Liver (tissue), 3 donors: ENCODE data around the gene NDUFAF2.

Experiments used
- FOXA1 ChIP-seq: IDR thresholded peaks from 2 replicates; pipeline ENCODE4 v1.6.1; 2016; ENCODE audit warnings: antibody characterized with exemption
- JUND ChIP-seq, 2 donors: IDR thresholded peaks; 2 replicates each; pipeline ENCODE4 v1.6.1; 2016; ENCODE audit warnings: antibody characterized with exemption in 2 of 2
- RAD21 ChIP-seq, 2 donors: IDR thresholded peaks; 2 replicates each; pipeline ENCODE4 v1.6.1; 2016; ENCODE audit warnings: antibody characterized with exemption in 2 of 2, mild to moderate bottlenecking in 2 of 2
- SP1 ChIP-seq: IDR thresholded peaks from 2 replicates; pipeline ENCODE4 v1.6.1; 2018; ENCODE audit warnings: antibody characterized with exemption, mild to moderate bottlenecking
- TAF1 ChIP-seq: conservative IDR thresholded peaks from 2 replicates; pipeline ENCODE4 v1.6.1; 2016; ENCODE audit warnings: antibody characterized with exemption, mild to moderate bottlenecking
- TF ChIP-seq, protein P1 (sequence below): IDR thresholded peaks from 2 replicates; pipeline ENCODE4 v1.6.1; 2016; ENCODE audit warnings: antibody characterized with exemption
- TF ChIP-seq, protein P2 (sequence below): fragments of 150-350 bp; IDR thresholded peaks from 2 replicates; pipeline ENCODE4 v1.5.1; 2017; ENCODE audit warnings: improper control_type of control experiment, low read depth, low read length; ENCODE audit not compliant: missing input control
- TF ChIP-seq, protein P3 (sequence below): IDR thresholded peaks from 2 replicates; pipeline ENCODE4 v1.6.1; 2016; ENCODE audit warnings: antibody characterized with exemption
- donor health status: healthy.
- donor health status: healthy.

DNA sequence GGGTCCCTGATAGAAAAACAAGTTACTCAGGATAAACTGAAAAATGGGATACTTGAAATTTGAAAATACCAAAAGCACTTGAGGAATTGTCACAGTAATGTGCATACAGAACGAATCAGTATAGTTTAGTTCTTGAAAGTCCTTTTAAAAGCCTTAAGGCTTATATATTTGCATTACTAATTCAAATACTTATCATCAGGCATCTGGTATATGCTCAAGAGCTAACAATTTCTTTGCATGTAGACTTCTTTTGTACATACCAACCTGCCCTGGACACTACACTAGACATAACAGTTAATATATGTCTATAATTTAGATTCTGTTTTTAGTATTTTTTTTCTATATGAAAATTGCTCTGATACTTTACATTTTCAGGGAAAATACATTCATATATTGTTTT is 174.1 kb downstream of the NDUFAF2 start:
- TF ChIP-seq, protein P1, sequence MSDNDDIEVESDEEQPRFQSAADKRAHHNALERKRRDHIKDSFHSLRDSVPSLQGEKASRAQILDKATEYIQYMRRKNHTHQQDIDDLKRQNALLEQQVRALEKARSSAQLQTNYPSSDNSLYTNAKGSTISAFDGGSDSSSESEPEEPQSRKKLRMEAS = no peak
- no peak for TF ChIP-seq JUND (IDR thresholded peaks at IDR 0.05)
- TF ChIP-seq, protein P2, sequence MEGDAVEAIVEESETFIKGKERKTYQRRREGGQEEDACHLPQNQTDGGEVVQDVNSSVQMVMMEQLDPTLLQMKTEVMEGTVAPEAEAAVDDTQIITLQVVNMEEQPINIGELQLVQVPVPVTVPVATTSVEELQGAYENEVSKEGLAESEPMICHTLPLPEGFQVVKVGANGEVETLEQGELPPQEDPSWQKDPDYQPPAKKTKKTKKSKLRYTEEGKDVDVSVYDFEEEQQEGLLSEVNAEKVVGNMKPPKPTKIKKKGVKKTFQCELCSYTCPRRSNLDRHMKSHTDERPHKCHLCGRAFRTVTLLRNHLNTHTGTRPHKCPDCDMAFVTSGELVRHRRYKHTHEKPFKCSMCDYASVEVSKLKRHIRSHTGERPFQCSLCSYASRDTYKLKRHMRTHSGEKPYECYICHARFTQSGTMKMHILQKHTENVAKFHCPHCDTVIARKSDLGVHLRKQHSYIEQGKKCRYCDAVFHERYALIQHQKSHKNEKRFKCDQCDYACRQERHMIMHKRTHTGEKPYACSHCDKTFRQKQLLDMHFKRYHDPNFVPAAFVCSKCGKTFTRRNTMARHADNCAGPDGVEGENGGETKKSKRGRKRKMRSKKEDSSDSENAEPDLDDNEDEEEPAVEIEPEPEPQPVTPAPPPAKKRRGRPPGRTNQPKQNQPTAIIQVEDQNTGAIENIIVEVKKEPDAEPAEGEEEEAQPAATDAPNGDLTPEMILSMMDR = no peak
- no peak for TF ChIP-seq SP1
- TF ChIP-seq, protein P3, sequence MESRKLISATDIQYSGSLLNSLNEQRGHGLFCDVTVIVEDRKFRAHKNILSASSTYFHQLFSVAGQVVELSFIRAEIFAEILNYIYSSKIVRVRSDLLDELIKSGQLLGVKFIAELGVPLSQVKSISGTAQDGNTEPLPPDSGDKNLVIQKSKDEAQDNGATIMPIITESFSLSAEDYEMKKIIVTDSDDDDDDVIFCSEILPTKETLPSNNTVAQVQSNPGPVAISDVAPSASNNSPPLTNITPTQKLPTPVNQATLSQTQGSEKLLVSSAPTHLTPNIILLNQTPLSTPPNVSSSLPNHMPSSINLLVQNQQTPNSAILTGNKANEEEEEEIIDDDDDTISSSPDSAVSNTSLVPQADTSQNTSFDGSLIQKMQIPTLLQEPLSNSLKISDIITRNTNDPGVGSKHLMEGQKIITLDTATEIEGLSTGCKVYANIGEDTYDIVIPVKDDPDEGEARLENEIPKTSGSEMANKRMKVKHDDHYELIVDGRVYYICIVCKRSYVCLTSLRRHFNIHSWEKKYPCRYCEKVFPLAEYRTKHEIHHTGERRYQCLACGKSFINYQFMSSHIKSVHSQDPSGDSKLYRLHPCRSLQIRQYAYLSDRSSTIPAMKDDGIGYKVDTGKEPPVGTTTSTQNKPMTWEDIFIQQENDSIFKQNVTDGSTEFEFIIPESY = no peak
- no peak for TF ChIP-seq RAD21 (IDR thresholded peaks at IDR 0.05)
- TF ChIP-seq FOXA1 = no peak
- TF ChIP-seq TAF1 = no peak
